Activated T-cell treated with anti-CD3 and anti-CD28 coated beads, Interleukin-2, amount 50 U/mL, for 72 hours (primary cell): Measurements from ENCODE around the gene VSIG10L2. TPM values are rescaled to one million over a fixed set of nuclear protein-coding genes. Genes with fewer than 3 reads are reported as not detected.

Experiments
- ATAC-seq, 2 donors: fragments of 150-1000 bp; cut with Tn5 transposase; replicated peaks in 1 of 2; 2 replicates each; pipeline ENCODE4 v1.10.0; 2021; ENCODE audit warnings: moderate library complexity in 2 of 2, mild to moderate bottlenecking in 1 of 2
- DNase-seq, 2 donors: peaks; one replicate each; pipeline ENCODE4 v3.0.0; 2021 to 2022; ENCODE audit warnings: mixed read lengths in 1 of 2
- H3K27ac Mint-ChIP-seq: one replicate; pipeline ENCODE4 v1.8.0; 2022; ENCODE audit warnings: mild to moderate bottlenecking, moderate library complexity, mixed read lengths
- H3K27me3 Mint-ChIP-seq: one replicate; pipeline ENCODE4 v1.8.0; 2022; ENCODE audit warnings: low read depth, mixed read lengths
- H3K36me3 Mint-ChIP-seq, 2 donors: one replicate each; pipeline ENCODE4 v1.8.0; 2022; ENCODE audit warnings: mixed read lengths in 2 of 2, mild to moderate bottlenecking in 1 of 2; ENCODE audit not compliant: insufficient read depth in 2 of 2
- H3K4me1 Mint-ChIP-seq: one replicate; pipeline ENCODE4 v1.8.0; 2022; ENCODE audit warnings: low read depth, mixed read lengths
- H3K4me3 Mint-ChIP-seq, 2 donors: one replicate each; pipeline ENCODE4 v1.8.0; 2022; ENCODE audit warnings: mild to moderate bottlenecking in 2 of 2, mixed read lengths in 2 of 2, moderate library complexity in 2 of 2
- H3K9me3 Mint-ChIP-seq, 2 donors: one replicate each; pipeline ENCODE4 v1.8.0; 2022; ENCODE audit warnings: mixed read lengths in 2 of 2
- total RNA-seq, 2 donors: library from RNA; stranded (reverse); gene quantifications; one replicate each; pipeline ENCODE4 v1.2.3, GENCODE V29; 2022

VSIG10L2 gene
- total RNA-seq, 2 donors from 2014 or later: not detected

DNA sequence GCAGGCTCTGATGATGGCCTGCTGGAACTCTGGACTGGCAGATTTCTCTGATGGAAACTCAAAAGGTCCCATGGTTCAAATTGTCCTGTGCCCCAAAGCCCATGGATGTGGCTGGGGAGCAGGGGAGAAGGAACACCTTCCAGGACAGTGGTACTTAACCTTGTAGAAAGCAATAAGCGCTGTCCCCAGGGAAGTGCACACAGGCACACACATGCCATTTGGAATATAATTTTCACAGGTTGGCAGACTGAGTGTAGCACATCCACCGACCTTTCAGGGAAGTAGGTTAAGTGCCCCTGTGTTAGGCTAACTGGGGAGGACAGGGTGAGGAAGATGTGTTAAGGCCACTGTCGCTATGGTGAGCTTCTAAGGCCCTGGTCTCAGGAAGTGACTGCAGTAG, 23.7 kb upstream of the VSIG10L2 start:
- Mint-ChIP-seq H3K27ac (no peak overlapping the region), H3K4me1 (no peaks in the 10 kb centered on the region), H3K4me3 (no peak overlapping the region), H3K9me3 (no peaks in the 10 kb centered on the region), H3K36me3 (no peaks in the 10 kb centered on the region), H3K27me3 (peaks cover 29% of the 10 kb centered on the region)
- DNase-seq: no peak
- no peak for ATAC-seq

DNA sequence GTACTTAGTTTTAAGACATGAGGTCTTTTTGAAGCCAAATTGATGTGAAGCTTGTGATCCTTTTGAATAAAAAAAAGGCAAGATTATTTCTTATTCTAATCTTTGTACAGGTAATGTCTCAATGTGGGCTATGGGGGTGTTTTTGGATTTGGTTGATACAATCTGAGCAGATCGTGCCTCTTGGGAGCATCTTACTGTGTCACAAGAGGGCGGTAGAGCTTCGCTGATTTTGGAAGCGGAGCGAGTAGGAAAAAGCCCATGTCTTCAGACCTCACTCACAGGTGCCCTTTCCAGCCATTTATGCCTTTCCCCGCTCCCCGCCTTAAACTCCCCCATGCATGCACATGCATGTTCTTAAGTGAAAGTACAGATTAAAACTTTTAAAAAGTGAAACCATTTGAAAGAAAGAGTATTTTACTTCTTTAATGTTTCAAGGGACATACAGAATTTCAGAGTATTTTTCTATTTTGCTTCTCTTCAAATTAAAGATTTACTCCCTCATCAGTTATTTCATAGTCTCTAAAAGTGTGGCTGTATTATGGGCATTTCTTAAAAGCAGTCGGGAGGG, 22.7 kb upstream of the VSIG10L2 start:
- no peak overlapping the region for H3K27ac Mint-ChIP-seq
- no peak overlapping the region for H3K4me3 Mint-ChIP-seq
- DNase-seq (peak; percentile 66 to 69), ATAC-seq (peak; percentile 75 to 80)
- H3K4me1 Mint-ChIP-seq: no peaks in the 10 kb centered on the region
- H3K36me3 Mint-ChIP-seq: no peaks in the 10 kb centered on the region
- no peaks in the 10 kb centered on the region for H3K9me3 Mint-ChIP-seq
- H3K27me3 Mint-ChIP-seq: peaks cover 29% of the 10 kb centered on the region

DNA sequence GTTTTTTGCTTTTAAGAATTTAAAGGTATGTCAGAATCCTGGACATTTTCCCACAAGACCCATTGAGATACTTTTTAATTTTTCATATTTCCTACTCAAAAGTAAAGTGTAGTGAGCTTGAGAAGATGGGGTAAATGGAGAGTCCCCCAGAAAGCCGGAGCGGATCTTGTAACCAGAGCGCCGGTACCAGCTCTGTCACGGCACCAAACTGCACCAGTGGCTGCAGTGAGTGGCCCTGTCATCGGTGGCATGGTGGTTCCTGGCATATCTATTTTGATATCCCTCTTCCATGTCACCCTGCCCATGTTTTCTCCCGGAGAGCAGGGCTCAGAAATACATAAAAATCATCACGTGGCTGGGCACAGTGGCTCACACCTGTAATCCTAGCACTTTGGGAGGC, 22.2 kb upstream of the VSIG10L2 start:
- H3K36me3 Mint-ChIP-seq: no peaks in the 10 kb centered on the region
- no peak for DNase-seq
- no peak overlapping the region for H3K4me3 Mint-ChIP-seq
- H3K27ac Mint-ChIP-seq: no peak overlapping the region
- H3K27me3 Mint-ChIP-seq: peaks cover 29% of the 10 kb centered on the region
- no peaks in the 10 kb centered on the region for H3K4me1 Mint-ChIP-seq
- ATAC-seq: no peak
- no peaks in the 10 kb centered on the region for H3K9me3 Mint-ChIP-seq

DNA sequence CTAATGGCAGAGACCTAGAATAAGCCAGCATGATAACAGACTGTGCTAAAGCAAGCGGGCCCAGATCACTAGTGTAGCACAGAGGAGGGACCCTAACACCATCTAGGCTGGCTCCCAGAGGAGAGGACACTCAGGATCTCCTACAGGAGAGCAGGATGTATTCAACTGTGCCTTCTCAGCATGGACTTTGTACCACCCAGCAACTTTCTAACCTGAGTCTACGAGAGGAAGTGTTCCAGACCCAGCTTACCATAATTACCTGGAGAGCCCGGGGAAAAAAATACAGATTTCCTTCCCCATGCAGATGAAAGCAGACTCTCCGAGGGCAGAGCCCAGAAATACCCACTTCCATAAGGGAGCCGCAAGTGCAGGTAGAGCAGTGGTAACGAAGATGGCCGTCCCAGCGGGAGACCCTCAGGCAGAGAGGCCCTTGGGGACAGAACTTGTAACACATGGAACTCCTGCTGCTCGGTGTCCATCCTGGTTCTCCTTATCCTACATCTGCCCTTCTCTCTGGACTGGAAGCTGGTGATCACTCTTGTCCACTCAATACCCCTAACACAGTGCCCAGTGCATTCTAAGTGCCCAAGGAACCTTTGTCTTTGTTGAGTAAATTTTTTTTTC, 21.3 kb upstream of the VSIG10L2 start:
- H3K27me3 Mint-ChIP-seq: peaks cover 27% of the 10 kb centered on the region
- H3K36me3 Mint-ChIP-seq: no peaks in the 10 kb centered on the region
- no peak overlapping the region for H3K4me3 Mint-ChIP-seq
- DNase-seq (no peak), ATAC-seq (no peak)
- H3K9me3 Mint-ChIP-seq: no peaks in the 10 kb centered on the region
- no peaks in the 10 kb centered on the region for H3K4me1 Mint-ChIP-seq
- no peak overlapping the region for H3K27ac Mint-ChIP-seq

DNA sequence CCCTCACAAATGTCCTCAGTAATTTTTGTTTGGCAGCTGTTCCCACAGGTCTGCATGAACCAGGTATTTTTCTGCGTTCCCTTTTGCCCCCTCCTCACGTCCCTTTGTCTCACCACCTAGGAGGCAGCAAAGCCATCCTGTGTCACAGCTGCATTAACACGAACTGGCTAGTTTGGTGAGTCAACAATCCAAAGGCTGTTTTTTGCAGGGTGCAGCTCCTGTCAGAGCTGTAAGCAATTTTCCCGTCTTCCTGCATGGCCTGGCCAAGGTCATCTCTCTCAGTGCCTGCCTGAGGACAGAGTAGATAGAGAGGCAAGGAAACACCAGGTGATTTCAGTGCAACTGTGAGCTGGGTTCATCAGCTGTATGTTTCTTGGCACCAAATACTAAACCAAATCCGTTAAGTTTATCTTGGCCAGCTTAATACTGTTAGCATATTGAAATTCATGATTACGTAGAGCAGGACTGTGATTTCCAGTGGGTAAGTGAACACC, 20.6 kb upstream of the VSIG10L2 start:
- ATAC-seq (no peak), DNase-seq (no peak)
- Mint-ChIP-seq H3K27me3 (peaks cover 20% of the 10 kb centered on the region), H3K4me3 (no peak overlapping the region), H3K9me3 (no peaks in the 10 kb centered on the region), H3K4me1 (no peaks in the 10 kb centered on the region), H3K36me3 (no peaks in the 10 kb centered on the region), H3K27ac (no peak overlapping the region)

DNA sequence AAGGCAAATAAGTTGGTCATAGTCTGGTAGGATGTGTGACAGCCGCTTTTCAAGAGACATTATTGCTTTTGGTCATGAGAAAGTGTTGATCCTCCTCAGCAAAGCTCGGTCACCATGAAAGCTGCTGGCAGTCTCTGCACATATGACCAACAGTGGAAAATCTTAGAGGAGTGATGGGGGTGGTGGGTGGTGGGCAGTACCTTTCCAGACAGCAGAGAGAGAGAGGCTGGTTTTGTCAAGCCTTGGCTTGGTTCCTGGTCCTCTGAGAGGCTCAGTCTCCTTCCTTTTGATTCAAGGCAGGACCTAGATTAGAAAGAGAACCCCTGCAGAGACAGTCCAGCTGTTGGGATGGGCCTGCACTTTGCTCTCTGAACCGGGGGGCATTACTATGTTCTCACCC, 20.0 kb upstream of the VSIG10L2 start:
- no peaks in the 10 kb centered on the region for H3K36me3 Mint-ChIP-seq
- H3K4me1 Mint-ChIP-seq: no peaks in the 10 kb centered on the region
- no peak for ATAC-seq
- DNase-seq: no peak
- no peak overlapping the region for H3K27ac Mint-ChIP-seq
- H3K4me3 Mint-ChIP-seq: no peak overlapping the region
- H3K9me3 Mint-ChIP-seq: no peaks in the 10 kb centered on the region
- peaks cover 15% of the 10 kb centered on the region for H3K27me3 Mint-ChIP-seq

DNA sequence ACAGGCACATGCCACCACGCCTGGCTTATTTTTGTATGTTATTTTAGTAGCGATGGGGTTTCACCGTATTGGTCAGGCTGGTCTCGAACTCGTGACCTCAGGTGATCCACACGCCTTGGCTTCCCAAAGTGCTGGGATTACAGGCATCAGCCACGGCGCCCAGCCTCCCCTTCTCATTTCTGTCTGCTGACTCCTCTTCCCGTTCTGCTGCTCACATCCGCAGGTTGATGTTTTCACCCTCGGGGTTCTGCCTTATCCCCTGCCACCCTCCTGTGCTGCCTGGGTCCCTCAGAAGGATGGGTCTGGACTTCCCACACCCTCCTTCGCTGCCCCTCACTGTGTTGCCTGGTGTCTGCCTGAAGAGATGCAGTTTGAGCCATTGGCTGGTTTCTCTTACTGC, 19.2 kb upstream of the VSIG10L2 start:
- peaks cover 15% of the 10 kb centered on the region for H3K27me3 Mint-ChIP-seq
- no peaks in the 10 kb centered on the region for H3K4me1 Mint-ChIP-seq
- ATAC-seq (no peak), DNase-seq (no peak)
- no peak overlapping the region for H3K4me3 Mint-ChIP-seq
- H3K36me3 Mint-ChIP-seq: no peaks in the 10 kb centered on the region
- no peaks in the 10 kb centered on the region for H3K9me3 Mint-ChIP-seq
- no peak overlapping the region for H3K27ac Mint-ChIP-seq

DNA sequence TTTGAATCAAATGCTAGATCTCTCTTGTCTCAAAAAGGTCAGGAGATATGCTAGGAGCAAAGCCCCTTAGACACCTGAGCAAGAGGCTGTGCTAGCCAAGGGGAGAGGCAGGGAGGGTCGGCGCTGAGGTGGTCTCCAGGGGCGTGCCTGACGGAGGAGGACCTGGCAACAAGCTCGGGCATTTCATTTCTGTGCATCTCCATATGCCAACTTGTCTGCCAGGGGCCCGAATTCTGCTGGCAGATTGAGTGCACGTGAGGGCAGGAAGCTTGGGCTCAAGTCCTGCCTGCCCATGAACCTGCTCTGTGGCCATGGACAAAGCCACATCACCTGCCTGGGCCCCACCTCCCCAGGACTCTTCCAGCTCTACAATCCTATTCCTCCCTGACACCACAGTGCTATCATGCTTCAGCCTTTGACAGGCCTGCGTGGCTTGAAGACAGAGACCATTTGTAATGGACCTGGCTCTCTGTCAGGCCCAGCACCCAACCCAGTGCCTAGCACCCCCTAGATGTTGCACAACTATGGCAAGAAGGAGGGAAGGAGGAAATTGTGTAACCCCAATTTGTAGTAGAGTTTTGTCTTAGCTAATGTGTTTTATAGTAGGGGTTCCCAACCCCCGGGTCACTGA, 16.3 kb upstream of the VSIG10L2 start:
- DNase-seq (no peak), ATAC-seq (no peak)
- H3K4me3 Mint-ChIP-seq: no peak overlapping the region
- H3K9me3 Mint-ChIP-seq: no peaks in the 10 kb centered on the region
- H3K27me3 Mint-ChIP-seq: peaks cover 22% of the 10 kb centered on the region
- H3K27ac Mint-ChIP-seq: no peak overlapping the region
- peaks cover 7% of the 10 kb centered on the region for H3K4me1 Mint-ChIP-seq
- H3K36me3 Mint-ChIP-seq: no peaks in the 10 kb centered on the region

DNA sequence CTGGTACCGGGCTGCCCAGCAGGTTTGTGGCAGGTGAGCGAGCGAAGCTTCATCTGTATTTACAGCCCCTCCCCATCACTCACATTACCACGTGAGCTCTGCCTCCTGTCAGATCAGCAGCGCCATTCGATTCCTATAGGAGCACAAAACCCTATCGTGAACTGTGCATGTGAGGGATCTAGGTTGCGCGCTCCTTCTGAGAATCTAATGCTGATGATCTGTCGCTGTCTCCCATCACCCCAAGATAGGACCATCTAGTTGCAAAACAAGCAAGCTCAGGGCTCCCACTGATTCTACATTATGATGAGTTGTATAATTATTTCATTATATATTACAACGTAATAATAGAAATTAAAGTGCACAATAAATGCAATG, 15.8 kb upstream of the VSIG10L2 start:
- H3K4me1 Mint-ChIP-seq: peaks cover 7% of the 10 kb centered on the region

DNA sequence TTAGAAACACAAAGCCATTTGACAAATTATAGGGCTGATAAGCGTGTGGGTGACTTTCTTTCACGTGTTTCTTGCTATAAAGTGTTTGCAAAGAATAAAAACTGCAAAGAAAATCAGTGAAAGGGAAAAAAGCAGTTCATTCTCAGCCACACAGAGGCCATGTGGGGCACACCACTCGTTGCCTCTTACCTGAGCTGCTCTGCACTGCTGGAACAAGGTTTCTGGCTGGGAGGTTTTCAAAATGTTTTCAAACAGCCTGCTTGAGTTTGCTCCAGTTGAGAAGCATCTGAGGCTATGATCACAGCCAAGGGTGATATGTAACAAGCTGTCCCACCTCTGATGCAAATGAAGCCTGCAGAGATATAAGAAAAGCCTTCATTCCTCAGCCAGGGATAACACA, 14.7 kb upstream of the VSIG10L2 start:
- Mint-ChIP-seq H3K36me3 (no peaks in the 10 kb centered on the region), H3K4me1 (peaks cover 7% of the 10 kb centered on the region), H3K9me3 (no peaks in the 10 kb centered on the region), H3K27me3 (peaks cover 10% of the 10 kb centered on the region), H3K4me3 (no peak overlapping the region), H3K27ac (no peak overlapping the region)
- no peak for ATAC-seq
- no peak for DNase-seq

More for the DNA sequence above, 15.8 kb upstream of the VSIG10L2 start:
- no peaks in the 10 kb centered on the region for H3K9me3 Mint-ChIP-seq
- H3K27ac Mint-ChIP-seq: no peak overlapping the region
- DNase-seq (no peak), ATAC-seq (no peak)
- no peak overlapping the region for H3K4me3 Mint-ChIP-seq
- no peaks in the 10 kb centered on the region for H3K36me3 Mint-ChIP-seq
- H3K27me3 Mint-ChIP-seq: peaks cover 21% of the 10 kb centered on the region

DNA sequence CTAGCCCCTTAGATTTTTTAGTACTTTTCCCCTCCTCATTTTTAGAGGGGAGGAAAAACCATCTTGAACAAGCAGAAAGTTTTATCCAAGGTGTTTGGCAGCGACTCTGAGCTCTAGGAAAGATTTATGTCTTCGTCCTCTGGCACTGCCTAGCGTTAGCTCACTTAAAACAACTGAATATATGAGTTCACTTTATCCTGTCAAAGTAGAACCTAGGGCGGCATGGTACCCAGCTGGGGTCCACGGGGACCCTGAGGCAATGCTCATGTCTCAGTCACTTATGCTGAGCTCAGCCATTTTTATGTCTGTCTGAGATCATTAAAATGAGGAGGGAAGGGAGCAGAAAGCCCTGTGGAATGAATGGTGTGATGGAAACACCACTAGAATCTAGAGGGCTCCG, 14.2 kb upstream of the VSIG10L2 start:
- Mint-ChIP-seq H3K4me1 (peaks cover 7% of the 10 kb centered on the region), H3K36me3 (no peaks in the 10 kb centered on the region), H3K9me3 (no peaks in the 10 kb centered on the region), H3K27ac (no peak overlapping the region), H3K27me3 (peaks cover 8% of the 10 kb centered on the region), H3K4me3 (no peak overlapping the region)
- no peak for ATAC-seq
- DNase-seq: no peak

DNA sequence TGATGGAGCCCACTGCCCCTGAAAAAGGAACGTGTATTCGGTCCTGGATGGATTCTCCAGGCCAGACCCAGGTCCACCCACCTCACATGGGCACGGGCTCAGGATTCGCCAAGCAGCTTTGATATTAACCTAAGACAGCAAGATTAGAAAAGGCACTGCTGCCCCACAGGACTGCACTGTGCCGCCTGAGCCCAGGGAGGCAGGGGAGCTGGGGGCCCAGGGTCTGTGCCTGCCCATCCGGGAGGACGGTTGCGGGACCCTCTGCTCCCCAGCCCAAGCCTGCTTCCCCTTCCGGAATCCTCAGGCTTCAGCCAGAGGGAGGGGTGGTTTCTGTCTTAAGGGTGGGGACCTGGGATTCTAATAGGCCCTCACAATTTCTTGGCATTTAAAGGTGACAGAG, 13.5 kb upstream of the VSIG10L2 start:
- Mint-ChIP-seq H3K27me3 (peaks cover 8% of the 10 kb centered on the region), H3K4me3 (no peak overlapping the region), H3K27ac (no peak overlapping the region), H3K9me3 (no peaks in the 10 kb centered on the region), H3K4me1 (peaks cover 7% of the 10 kb centered on the region), H3K36me3 (no peaks in the 10 kb centered on the region)
- ATAC-seq (no peak), DNase-seq (no peak)

DNA sequence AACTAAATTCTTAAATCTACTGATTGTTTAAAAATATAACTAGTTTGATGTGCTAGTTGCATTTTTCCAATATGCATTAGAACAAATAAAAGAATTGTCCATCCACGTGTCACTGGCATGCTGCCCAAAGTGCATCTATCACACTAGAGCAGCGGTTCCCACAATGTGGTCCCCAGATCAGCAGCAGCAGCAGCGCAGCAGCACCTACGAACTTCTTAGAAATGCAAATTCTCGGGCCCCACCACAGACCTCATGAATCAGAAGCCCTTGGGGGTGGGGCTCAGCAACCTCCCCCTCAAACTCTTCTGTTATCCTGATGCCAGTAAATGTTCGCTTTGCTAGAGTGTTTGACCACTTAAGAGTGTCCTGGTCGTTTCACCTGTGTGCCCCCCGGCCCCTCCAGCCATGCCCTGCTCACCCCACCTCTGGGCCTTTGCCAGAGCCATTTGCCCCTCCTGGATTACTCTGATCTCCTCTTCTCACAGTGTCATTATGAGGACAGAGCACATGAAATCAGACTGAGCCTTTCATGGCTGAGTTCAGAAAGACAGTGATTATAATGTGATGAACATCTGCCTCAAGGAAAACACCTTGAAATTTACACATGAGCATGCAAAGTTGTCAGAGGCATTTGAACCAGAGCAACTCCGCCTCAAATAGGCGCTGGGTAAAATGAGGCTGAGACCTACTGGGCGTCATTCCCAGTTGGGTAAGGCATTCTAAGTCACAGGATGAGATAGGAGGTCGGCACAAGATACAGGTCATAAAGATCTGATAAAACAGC, 12.6 kb upstream of the VSIG10L2 start:
- peak; percentile 31 to 37 for DNase-seq
- Mint-ChIP-seq H3K4me1 (peaks cover 7% of the 10 kb centered on the region), H3K27ac (no peak overlapping the region), H3K36me3 (no peaks in the 10 kb centered on the region), H3K4me3 (no peak overlapping the region), H3K9me3 (no peaks in the 10 kb centered on the region), H3K27me3 (peaks cover 8% of the 10 kb centered on the region)
- peak; percentile 80 to 82 for ATAC-seq
